Stimulated activated CD4-positive, alpha-beta T cell treated with anti-CD3 and anti-CD28 coated beads, Interleukin-1b, Interleukin-23, amount 100 ng/mL, for 4 hours (primary cell): ENCODE results near the gene PCDHGA1.
"Not testable (repeated sequence)": the region's sequence is repeated elsewhere in the genome, so short reads cannot be mapped to it uniquely, and the experiment has no call there.

Experiments used
- DNase-seq, 2 donors: peaks; one replicate each; pipeline ENCODE4 v3.0.0-alpha.2; 2020; ENCODE audit warnings: low read depth in 2 of 2

PCDHGA1 gene

DNA sequence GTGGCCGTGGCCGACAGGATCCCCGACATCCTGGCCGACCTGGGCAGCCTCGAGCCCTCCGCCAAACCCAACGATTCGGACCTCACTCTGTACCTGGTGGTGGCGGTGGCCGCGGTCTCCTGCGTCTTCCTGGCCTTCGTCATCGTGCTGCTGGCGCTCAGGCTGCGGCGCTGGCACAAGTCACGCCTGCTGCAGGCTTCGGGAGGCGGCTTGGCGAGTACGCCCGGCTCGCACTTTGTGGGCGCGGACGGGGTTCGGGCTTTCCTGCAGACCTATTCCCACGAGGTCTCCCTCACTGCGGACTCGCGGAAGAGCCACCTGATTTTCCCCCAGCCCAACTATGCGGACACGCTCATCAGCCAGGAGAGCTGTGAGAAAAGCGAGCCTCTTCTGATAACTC lies 15.7 kb downstream of the PCDHGA1 start:
- DNase-seq, result not testable (repeated sequence)

DNA sequence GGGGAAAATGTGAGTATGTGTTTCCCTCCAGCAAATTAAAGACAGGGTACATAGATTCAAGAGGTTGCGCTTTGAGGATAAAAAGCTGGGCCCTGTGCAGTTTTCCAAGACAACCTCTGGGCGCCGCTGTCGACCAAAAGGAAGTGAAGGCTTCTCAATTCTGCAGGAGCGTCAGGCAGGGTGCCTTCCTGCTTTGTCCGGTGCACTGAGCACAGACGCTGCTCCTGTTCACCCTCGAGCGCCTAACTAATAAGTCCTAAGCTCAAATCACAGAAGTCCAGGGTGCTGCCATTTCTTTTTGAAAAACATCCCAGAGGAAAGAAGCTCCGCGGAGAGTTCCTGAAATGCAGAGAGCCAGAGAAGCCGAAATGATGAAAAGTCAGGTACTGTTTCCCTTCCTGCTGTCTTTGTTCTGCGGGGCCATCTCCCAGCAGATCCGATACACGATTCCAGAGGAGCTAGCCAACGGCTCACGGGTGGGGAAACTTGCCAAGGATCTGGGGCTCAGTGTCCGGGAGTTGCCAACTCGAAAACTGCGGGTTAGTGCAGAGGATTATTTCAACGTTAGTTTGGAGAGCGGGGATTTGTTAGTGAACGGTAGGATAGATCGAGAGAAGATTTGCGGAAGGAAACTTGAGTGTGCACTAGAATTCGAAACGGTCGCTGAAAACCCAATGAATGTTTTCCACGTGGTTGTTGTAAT lies 19.8 kb downstream of the PCDHGA1 start, which contains the start of gene PCDHGB1:
PCDHGB1 (plus strand) TSS at position 183 of the 703 bp plus-strand sequence; CDS start at position 345, 162 bp downstream.
- DNase-seq, result no peak

DNA sequence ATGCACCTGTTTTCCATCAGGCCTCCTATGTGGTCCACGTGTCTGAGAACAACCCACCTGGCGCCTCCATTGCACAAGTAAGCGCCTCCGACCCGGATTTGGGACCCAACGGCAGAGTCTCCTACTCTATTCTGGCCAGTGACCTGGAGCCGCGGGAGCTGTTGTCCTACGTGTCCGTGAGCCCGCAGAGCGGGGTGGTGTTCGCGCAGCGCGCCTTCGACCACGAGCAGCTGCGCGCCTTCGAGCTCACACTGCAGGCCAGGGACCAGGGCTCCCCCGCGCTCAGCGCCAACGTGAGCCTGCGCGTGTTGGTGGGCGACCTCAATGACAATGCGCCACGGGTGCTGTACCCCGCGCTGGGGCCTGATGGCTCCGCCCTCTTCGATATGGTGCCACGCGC lies 21.3 kb downstream of the PCDHGA1 start:
- no peak for DNase-seq

DNA sequence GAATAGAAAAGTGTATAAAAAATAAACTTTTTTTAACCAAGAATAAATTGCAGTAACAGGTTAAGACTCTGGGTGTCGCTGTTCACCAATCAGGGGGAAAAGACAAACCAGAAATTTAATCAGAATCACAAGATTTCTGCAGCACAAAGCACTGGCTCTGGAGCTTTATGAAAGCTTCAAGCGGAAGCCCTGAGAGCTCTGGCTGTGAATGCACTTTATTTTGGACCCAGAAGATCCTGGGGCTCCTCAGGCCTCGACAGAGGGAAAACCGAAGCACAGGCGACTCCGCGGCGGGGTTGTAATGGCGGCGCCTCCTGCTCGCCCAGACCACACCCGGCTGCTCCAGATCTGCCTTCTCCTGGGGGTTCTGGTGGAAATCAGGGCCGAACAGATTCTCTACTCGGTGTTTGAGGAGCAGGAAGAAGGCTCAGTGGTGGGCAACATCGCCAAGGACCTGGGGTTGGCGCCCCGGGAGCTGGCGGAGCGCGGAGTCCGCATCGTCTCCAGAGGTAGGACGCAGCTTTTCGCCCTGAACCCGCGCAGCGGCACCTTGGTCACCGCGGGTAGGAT lies 24.7 kb downstream of the PCDHGA1 start, which contains the start of gene PCDHGA4:
PCDHGA4 (plus strand) TSS at position 122 of the 570 bp plus-strand sequence; CDS start at position 209, 87 bp downstream.
- no peak for DNase-seq

DNA sequence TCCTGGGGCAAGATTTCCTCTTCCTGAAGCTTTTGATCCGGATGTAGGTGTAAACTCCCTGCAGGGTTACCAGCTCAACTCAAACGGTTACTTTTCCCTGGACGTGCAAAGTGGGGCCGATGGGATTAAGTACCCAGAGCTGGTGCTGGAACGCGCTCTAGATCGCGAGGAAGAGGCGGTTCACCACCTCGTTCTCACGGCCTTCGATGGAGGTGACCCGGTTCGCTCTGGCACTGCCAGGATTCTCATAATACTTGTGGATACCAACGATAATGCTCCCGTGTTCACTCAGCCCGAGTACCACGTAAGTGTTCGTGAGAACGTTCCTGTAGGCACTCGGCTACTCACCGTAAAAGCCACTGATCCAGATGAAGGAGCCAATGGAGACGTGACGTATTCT lies 25.3 kb downstream of the PCDHGA1 start:
- DNase-seq, result no peak

DNA sequence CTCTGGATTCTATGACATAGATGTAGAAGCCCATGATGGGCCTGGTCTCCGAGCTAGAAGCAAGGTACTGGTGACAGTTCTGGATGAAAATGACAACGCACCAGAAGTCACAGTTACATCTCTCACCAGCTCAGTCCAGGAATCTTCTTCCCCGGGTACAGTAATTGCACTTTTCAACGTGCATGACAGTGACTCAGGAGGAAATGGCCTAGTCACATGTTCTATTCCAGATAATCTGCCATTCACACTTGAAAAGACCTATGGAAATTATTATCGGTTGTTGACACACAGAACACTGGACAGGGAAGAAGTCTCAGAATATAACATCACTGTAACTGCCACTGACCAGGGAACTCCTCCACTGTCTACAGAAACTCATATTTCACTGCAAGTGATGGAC lies 25.8 kb downstream of the PCDHGA1 start:
- no peak for DNase-seq

DNA sequence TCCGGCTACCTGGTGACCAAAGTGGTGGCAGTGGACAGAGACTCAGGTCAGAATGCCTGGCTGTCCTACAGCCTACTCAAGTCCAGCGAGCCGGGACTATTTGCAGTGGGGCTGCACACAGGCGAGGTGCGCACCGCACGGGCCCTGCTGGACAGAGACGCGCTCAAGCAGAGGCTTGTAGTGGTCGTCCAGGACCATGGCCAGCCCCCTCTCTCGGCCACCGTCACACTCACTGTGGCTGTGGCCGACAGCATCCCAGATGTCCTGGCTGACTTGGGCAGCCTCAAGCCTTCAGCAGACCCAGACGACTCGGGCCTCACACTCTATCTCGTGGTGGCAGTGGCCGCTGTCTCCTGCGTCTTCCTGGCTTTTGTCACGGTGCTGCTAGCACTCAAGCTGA lies 26.6 kb downstream of the PCDHGA1 start:
- DNase-seq, result no peak

DNA sequence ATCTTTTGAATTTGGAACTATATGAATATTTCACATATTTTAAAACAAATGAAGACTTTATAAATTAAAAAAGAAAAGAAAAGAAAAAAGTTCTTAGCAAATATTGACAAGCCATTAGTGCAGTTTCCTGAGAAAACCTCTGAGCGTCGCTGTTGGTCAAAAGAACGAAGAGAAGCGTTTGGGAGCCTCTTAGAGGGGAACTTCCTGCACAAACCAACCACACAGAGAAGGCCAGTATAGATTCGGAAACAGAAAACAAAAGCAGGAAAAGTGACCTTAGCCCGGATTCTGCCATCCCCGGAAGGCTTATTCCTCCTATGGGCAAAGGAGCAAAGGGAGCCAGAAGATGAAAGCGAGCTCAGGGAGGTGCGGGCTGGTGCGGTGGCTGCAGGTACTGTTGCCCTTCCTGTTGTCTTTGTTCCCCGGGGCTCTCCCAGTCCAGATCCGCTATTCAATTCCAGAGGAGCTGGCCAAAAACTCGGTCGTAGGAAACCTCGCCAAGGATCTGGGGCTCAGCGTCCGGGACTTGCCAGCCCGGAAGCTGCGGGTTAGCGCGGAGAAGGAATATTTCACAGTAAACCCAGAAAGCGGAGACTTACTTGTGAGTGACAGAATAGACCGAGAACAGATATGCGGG lies 29.6 kb downstream of the PCDHGA1 start, which contains the start of gene PCDHGB2:
PCDHGB2 (plus strand) TSS at position 205 of the 637 bp plus-strand sequence; CDS start at position 347, 142 bp downstream.
- DNase-seq, result no peak

DNA sequence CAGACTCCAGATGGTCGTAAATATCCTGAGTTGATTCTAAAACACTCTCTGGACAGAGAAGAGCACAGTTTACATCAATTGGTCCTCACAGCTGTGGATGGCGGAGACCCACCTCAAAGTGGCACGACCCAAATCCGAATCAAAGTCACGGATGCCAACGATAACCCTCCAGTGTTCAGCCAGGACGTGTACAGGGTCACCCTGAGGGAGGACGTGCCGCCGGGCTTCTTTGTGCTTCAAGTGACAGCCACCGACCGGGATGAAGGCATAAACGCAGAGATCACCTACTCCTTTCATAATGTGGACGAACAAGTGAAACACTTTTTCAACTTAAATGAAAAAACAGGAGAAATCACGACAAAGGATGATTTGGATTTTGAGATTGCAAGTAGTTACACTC lies 30.4 kb downstream of the PCDHGA1 start:
- DNase-seq, result no peak

DNA sequence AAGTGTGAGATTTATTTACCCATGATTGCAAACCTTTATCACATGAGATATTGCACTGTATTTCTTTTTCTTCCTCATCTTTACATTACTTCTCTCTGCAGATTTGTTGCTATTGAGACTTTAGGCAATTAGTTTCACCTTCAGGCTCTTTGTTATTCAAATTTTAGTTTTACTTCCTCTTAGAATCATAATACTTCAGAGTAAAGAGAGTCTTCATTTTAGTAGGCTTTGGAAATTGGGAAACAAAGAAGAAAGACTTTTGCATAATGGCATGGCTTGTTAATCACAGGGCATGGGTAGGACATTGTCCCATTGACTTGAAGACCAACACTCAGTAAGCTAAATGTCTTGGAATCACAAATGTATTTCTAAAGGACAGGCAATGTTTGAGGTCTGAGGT lies 32.4 kb downstream of the PCDHGA1 start:
- no peak for DNase-seq

DNA sequence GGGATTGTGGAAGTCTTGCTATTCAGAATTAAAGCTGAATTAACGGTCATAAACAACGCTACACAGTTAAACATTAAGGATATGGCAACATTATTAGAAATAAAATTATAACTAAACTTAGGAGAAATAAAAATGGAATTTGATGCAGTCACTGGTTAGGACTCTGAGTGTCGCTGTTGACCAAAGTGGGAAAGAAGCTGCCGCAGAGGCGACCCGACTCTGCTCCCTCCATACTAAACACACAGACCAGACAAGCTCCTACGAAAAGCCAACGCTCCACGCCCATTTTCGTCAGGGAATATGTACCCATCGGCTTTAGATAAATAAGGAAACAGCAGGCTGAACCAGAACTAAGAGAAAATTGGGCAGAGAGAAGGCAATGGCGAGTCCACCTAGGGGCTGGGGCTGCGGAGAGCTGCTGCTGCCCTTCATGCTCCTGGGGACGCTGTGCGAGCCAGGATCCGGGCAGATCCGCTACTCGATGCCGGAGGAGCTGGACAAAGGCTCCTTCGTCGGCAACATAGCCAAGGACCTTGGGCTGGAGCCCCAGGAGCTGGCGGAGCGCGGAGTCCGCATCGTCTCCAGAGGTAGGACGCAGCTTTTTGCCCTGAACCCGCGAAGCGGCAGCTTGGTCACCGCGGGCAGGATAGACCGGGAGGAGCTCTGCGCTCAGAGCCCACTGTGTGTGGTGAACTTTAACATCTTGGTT lies 33.8 kb downstream of the PCDHGA1 start, which contains the start of gene PCDHGA5:
PCDHGA5 (plus strand) TSS at position 211 of the 709 bp plus-strand sequence; CDS start at position 380, 169 bp downstream.
- DNase-seq, result no peak

DNA sequence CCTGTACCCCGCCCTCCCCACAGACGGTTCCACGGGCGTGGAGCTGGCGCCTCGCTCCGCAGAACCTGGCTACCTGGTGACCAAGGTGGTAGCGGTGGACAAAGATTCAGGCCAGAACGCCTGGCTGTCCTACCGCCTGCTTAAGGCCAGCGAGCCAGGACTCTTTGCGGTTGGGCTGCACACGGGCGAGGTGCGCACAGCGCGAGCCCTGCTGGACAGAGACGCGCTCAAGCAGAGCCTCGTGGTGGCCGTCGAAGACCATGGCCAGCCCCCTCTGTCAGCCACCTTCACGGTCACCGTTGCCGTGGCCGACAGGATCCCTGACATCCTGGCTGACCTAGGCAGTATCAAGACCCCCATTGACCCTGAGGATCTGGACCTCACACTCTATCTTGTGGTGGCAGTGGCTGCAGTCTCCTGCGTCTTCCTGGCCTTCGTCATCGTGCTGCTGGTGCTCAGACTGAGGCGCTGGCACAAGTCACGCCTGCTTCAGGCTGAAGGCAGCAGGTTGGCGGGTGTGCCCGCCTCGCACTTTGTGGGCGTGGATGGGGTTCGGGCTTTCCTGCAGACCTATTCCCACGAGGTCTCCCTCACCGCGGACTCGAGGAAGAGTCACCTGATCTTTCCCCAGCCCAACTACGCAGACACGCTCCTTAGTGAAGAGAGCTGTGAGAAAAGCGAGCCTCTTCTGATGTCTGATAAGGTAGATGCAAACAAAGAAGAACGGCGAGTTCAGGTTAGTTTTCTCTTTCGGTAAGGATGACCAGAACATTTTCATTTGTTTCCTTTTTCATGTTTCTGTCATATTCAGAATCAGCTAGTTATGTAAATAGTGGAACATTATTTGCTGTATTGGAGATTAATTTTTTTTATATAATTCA lies 35.9 kb downstream of the PCDHGA1 start:
- DNase-seq, result no peak

DNA sequence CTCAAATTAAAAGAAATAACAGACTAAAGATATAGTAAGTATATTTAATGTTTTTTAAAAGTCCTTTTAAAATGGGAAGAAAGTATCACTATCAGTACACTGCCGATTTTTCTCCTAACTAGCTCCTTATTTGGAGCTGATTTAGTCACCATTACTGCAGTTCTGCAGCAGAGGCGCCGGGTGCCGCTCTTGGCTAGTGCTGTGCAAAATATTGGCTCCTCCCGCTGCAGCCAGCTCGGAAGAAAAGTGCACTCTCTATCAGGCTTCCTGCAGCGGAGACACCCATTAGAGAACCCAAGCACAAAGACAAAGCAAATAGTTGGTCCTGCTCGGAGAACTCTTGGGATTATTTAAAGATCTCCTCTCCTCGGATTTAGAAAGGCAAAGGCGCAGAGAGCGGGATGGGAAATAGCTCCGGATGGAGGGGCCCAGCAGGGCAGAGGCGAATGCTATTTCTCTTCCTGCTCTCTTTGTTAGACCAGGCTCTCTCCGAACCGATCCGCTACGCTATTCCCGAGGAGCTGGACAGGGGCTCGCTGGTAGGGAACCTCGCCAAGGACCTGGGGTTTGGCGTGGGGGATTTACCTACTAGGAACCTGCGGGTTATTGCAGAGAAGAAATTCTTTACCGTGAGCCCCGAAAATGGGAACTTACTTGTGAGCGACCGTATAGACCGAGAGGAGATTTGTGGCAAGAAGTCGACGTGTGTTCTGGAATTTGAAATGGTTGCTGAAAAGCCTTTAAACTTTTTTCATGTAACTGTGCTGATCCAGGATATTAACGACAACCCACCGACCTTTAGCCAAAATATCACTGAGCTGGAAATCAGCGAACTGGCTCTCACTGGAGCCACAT lies 39.9 kb downstream of the PCDHGA1 start, which contains the start of gene PCDHGB3:
PCDHGB3 (plus strand) TSS at position 249 of the 855 bp plus-strand sequence; CDS start at position 402, 153 bp downstream.
- no peak for DNase-seq

DNA sequence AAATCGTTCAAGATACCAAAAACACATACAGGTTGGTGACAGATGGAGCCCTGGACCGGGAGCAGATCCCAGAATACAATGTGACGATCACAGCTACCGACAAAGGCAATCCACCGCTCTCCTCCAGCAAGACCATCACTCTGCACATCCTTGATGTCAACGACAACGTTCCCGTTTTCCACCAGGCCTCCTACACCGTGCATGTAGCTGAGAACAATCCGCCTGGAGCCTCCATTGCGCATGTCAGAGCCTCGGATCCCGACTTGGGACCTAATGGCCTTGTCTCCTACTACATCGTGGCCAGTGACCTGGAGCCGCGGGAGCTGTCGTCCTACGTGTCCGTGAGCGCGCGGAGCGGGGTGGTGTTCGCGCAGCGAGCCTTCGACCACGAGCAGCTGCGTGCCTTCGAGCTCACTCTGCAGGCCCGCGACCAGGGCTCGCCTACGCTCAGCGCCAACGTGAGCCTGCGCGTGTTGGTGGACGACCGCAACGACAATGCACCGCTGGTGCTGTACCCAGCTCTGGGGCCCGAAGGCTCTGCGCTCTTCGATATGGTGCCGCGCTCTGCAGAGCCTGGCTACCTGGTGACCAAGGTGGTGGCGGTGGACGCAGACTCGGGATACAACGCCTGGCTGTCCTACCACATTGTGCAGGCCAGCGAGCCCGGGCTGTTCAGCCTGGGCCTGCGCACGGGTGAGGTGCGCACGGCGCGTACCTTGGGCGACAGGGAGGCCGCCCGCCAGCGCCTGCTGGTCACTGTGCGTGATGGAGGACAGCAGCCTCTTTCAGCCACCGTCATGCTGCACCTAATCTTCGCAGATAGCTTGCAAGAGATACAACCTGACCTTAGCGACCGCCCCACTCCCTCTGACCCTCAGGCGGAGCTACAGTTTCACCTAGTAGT lies 41.5 kb downstream of the PCDHGA1 start:
- DNase-seq, result no peak

DNA sequence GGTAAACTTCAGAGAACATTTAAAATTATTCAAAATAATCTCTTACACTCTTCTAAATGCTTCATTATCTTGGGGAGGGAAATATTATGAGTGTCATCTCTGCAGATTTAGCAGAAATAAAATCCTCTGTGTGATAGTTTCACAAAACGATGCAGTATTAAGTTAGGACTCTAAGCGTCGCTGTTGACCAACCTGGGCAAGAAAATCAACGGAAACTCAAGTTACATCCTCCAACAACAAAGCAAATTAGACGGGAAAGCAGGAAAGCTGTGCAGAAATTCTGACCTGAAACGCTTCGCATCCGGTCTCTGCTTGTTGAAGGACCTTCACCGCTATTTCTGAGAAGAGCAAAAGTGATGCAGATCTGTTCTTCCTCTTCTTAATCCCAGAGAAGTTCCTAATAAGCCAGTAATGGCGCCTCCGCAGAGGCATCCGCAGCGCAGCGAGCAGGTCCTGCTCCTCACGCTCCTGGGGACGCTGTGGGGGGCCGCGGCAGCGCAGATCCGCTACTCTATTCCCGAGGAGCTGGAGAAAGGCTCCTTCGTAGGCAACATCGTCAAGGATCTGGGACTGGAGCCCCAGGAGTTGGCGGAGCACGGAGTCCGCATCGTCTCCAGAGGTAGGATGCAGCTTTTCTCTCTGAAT lies 43.5 kb downstream of the PCDHGA1 start, which contains the start of gene PCDHGA6:
PCDHGA6 (plus strand) TSS at position 219 of the 645 bp plus-strand sequence; CDS start at position 412, 193 bp downstream.
- DNase-seq, result no peak

DNA sequence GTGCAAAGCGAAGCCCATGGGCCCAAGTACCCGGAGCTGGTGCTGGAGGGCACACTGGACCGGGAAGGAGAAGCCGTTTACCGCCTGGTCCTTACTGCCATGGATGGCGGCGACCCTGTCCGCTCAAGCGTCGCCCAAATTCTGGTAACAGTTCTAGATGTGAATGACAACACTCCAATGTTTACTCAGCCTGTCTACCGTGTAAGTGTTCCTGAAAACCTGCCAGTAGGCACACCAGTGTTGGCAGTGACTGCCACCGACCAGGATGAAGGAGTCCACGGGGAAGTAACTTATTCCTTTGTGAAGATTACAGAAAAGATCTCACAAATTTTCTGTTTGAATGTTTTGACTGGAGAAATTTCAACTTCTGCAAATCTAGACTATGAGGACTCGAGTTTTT lies 44.3 kb downstream of the PCDHGA1 start:
- no peak for DNase-seq

DNA sequence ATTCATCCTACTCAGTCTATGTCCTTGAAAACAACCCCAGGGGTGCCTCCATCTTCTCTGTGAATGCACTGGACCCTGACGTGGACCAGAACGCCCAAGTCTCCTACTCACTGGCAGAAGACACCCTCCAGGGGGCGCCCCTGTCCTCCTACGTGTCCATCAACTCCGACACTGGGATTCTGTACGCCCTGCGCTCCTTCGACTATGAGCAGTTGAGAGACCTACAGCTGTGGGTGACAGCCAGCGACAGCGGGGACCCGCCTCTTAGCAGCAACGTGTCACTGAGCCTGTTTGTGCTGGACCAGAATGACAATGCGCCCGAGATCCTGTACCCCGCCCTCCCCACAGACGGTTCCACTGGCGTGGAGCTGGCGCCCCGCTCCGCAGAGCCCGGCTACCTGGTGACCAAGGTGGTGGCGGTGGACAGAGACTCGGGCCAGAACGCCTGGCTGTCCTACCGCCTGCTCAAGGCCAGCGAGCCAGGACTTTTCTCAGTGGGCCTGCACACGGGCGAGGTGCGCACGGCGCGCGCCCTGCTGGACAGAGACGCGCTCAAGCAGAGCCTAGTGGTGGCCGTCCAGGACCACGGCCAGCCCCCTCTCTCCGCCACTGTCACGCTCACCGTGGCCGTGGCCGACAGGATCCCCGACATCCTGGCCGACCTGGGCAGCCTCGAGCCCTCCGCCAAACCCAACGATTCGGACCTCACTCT lies 45.3 kb downstream of the PCDHGA1 start:
- not testable (repeated sequence) for DNase-seq
